ENCODE data around the gene MMP17.

The MMP17 gene

GRCh38 chr12:131827961-131828534 lies at the start of gene MMP17:
Gene MMP17, plus strand, starts transcription at chr12:131828393. Its CDS starts 102 bp downstream, at chr12:131828495.
- H3K27ac ChIP-seq, result peak within 1 kb of the TSS; percentile 11; the same call in 1 of the 2 replicates
- TF ChIP-seq CTCF (conservative IDR thresholded peaks at IDR 0.05), result peak; percentile 53

- TF ChIP-seq CTCF (conservative IDR thresholded peaks at IDR 0.05), result no peak
- no peak overlapping the region for H3K27ac ChIP-seq
Measured at GRCh38 chr12:131779027-131779426, 49.2 kb upstream of the MMP17 start.

GRCh38 chr12:131782061-131782460 lies 46.1 kb upstream of the MMP17 start:
- H3K27ac ChIP-seq, result no peak overlapping the region
- no peak for TF ChIP-seq CTCF (conservative IDR thresholded peaks at IDR 0.05)

GRCh38 chr12:131783915-131784541 lies 44.2 kb upstream of the MMP17 start:
- TF ChIP-seq CTCF (conservative IDR thresholded peaks at IDR 0.05), result no peak
- no peak overlapping the region for H3K27ac ChIP-seq

GRCh38 chr12:131784909-131785762 lies 43.1 kb upstream of the MMP17 start:
- H3K27ac ChIP-seq, result no peak overlapping the region
- no peak for TF ChIP-seq CTCF (conservative IDR thresholded peaks at IDR 0.05)

- no peak overlapping the region for H3K27ac ChIP-seq
- TF ChIP-seq CTCF (conservative IDR thresholded peaks at IDR 0.05), result no peak
Measured at GRCh38 chr12:131785763-131786330, 42.3 kb upstream of the MMP17 start.

- no peak overlapping the region for H3K27ac ChIP-seq
- no peak for TF ChIP-seq CTCF (conservative IDR thresholded peaks at IDR 0.05)
Measured at GRCh38 chr12:131786331-131786730, 41.9 kb upstream of the MMP17 start.
